ENCODE data around the gene ESYT2.

- TF ChIP-seq POLR2A (IDR thresholded peaks at IDR 0.05): no peak
- TF ChIP-seq, protein P1, sequence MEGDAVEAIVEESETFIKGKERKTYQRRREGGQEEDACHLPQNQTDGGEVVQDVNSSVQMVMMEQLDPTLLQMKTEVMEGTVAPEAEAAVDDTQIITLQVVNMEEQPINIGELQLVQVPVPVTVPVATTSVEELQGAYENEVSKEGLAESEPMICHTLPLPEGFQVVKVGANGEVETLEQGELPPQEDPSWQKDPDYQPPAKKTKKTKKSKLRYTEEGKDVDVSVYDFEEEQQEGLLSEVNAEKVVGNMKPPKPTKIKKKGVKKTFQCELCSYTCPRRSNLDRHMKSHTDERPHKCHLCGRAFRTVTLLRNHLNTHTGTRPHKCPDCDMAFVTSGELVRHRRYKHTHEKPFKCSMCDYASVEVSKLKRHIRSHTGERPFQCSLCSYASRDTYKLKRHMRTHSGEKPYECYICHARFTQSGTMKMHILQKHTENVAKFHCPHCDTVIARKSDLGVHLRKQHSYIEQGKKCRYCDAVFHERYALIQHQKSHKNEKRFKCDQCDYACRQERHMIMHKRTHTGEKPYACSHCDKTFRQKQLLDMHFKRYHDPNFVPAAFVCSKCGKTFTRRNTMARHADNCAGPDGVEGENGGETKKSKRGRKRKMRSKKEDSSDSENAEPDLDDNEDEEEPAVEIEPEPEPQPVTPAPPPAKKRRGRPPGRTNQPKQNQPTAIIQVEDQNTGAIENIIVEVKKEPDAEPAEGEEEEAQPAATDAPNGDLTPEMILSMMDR (IDR thresholded peaks at IDR 0.05): no peak
Measured at GRCh38 chr7:158824028-158824427, 5.3 kb downstream of the ESYT2 start.
